K562 (cell line): ENCODE results near the gene VAC14. TPM values are rescaled to one million over a fixed set of nuclear protein-coding genes. Genes with fewer than 3 reads are reported as not detected.

ENCODE experiments used
- CTCFL ChIP-seq: IDR thresholded peaks from 2 replicates; pipeline ENCODE4 v1.6.1; 2011; ENCODE audit warnings: borderline replicate concordance, low read depth, mild to moderate bottlenecking, moderate library complexity, low read length; ENCODE audit not compliant: insufficient read depth, poor library complexity, severe bottlenecking
- DMBX1 ChIP-seq: fragments of 250-450 bp; sonication (Bioruptor Pico); IDR thresholded peaks from 2 replicates; pipeline ENCODE4 v1.8.0; 2022; ENCODE audit warnings: inconsistent platforms, mild to moderate bottlenecking, moderate library complexity, borderline replicate concordance
- POLR2G ChIP-seq: fragments of 200-400 bp; formaldehyde crosslinking; IDR thresholded peaks from 2 replicates; pipeline ENCODE4 v1.6.1; 2017; ENCODE audit warnings: low read depth, mild to moderate bottlenecking, antibody characterized with exemption, low read length, moderate library complexity
- RB1 ChIP-seq: fragments of 450-650 bp; IDR thresholded peaks from 2 replicates; pipeline ENCODE4 v1.6.1; 2017; ENCODE audit warnings: low read depth, mild to moderate bottlenecking
- RBM15 ChIP-seq: fragments of 200-400 bp; formaldehyde crosslinking; IDR thresholded peaks from 2 replicates; pipeline ENCODE4 v1.6.1; 2018; ENCODE audit warnings: mild to moderate bottlenecking, low read length, moderate library complexity; ENCODE audit not compliant: insufficient read depth
- SMC3 ChIP-seq: conservative IDR thresholded peaks from 2 replicates; pipeline ENCODE4 v1.6.1; 2011; ENCODE audit warnings: low read depth, low read length, improper control_type of control experiment; ENCODE audit not compliant: insufficient read depth
- ZNF274 ChIP-seq: IDR thresholded peaks from 2 replicates; pipeline ENCODE4 v1.6.1; 2011; ENCODE audit warnings: low read depth, mild to moderate bottlenecking, low read length, moderate library complexity, borderline replicate concordance
- ZNF695 ChIP-seq: fragments of 450-650 bp; formaldehyde crosslinking; IDR thresholded peaks from 2 replicates; pipeline ENCODE4 v1.4.0; 2020; ENCODE audit warnings: mild to moderate bottlenecking, moderate library complexity
- ZNF707 ChIP-seq: fragments of 250-450 bp; sonication (Bioruptor Pico); conservative IDR thresholded peaks from 2 replicates; pipeline ENCODE4 v1.8.0; 2022; ENCODE audit warnings: inconsistent platforms, mild to moderate bottlenecking, moderate library complexity
- ZNF764 ChIP-seq: fragments of 250-450 bp; sonication (Bioruptor Pico); IDR thresholded peaks from 2 replicates; pipeline ENCODE4 v1.4.0; 2020; ENCODE audit warnings: low read depth, mild to moderate bottlenecking, moderate library complexity
- polyA plus RNA-seq, 8 experiments: library from polyadenylated mRNA; depleted of rRNA in 4 of 8; stranded (reverse) in 5 of 8; unstranded in 3 of 8; fragments of >200 nt; fragmentation: Nextera tagmentation in 2 of 8; fragmentation: Illumina TruSeq in 1 of 8; extraction: Ambion mirVana in 2 of 8; extraction: Trizol in 1 of 8; gene quantifications; 2 replicates each; pipeline versions ENCODE4 v1.2.1 to v1.2.3, GENCODE V29; 2011 to 2014; ENCODE audit warnings: inconsistent platforms in 1 of 8, missing spikeins in 1 of 8
- total RNA-seq, 7 experiments: library from RNA; depleted of rRNA in 6 of 7; stranded (reverse); fragments of >200 nt in 6 of 7; fragmentation: Illumina TruSeq in 2 of 7; extraction: Trizol in 2 of 7; gene quantifications; 2 replicates each; pipeline versions ENCODE4 v1.2.1 to v1.2.3, GENCODE V29; 2011 to 2021; ENCODE audit warnings: low replicate concordance in 1 of 7

Gene VAC14
- total and polyA plus RNA-seq, 9 of the 15 experiments (the other 6 are each of a cell fraction or from before 2014, with no cell fraction given) = 1.3 to 41.6 (median 26.6) TPM

DNA sequence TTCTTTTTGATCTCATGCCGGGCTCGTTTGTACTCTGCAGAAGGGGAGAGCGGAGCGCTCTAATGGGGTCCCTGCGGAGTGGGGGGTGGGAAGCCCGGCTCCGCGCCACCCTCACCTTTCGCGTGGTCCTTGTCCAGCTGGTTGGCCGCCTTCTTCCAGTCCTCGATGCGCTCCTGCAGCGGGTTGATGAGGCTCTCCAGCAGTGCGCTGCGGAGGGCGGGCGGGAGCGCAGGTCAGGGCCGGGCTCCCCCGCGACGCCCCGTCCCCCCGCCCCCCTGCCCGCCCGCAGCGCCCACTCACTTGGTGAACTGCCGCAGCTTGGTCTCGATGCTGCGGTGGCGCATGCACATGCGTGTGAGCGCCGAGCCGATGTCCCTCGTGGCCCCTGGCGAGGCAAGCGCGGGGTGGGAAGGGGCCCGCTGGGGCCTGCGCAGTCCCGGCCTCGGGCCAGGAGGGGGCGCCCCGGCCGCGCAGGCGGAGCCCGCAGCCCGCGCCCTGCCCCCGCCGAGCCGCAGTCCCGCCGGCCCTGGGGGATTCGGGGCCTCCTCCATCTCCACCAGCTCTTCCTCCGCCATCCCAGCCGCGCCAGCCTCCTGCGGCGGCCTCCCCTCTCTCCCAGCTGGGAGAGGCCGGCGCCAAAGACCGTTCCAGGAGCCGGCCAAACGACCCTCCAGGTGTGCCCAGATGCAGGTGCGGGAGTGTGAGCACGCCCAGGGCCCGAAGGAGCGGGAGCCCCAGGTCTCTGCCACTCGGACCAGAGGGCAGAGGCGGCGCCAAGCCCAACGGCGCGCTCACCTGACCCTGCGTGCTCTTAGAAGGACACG, 121.1 kb downstream of the VAC14 start (continued):
- TF ChIP-seq CTCFL (peak; percentile 47), ZNF764 (CRISPR knock-in tag) (no peak), RBM15 (no peak), ZNF695 (CRISPR knock-in tag) (no peak), POLR2G (0 out of 2 replicates have a peak, but pooled peaks have one; percentile 6), DMBX1 (no peak), SMC3 (peak; percentile 42; the same call in 1 of the 2 replicates), ZNF707 (no peak), ZNF274 (no peak), RB1 (peak; percentile 49; the same call in 1 of the 2 replicates)
